OCI-LY3 (cell line): ENCODE data around the gene MRPS27.

Experiments used
- H2AFZ ChIP-seq: fragments of 200-600, 300-600 bp; shearing (Covaris generic); 2 replicates; pipeline ENCODE4 v1.6.0; 2014; ENCODE audit warnings: antibody characterized with exemption, low read depth, low read length
- H3K27ac ChIP-seq: fragments of 200-600, 300-600 bp; sonication (generic); 2 replicates; pipeline ENCODE4 v1.5.1; 2014; ENCODE audit warnings: mild to moderate bottlenecking, low read length, moderate library complexity, mixed read lengths
- H3K27me3 ChIP-seq: fragments of 200-600, 300-600 bp; sonication (generic); 2 replicates; pipeline ENCODE4 v1.6.1; 2014; ENCODE audit warnings: low read depth, low read length, mixed read lengths
- H3K36me3 ChIP-seq: fragments of 200-600, 300-600 bp; sonication (generic); replicated peaks from 2 replicates; pipeline ENCODE3; 2014; ENCODE audit warnings: low read depth, low read length, mixed read lengths
- H3K4me1 ChIP-seq: fragments of 300-600, 200-600 bp; sonication (generic); 2 replicates; pipeline ENCODE4 v1.6.1; 2014; ENCODE audit warnings: low read length, mixed read lengths
- H3K4me2 ChIP-seq: fragments of 200-600, 300-600 bp; sonication (generic); 2 replicates; pipeline ENCODE4 v1.6.1; 2014; ENCODE audit warnings: low read length, mixed read lengths
- H3K4me3 ChIP-seq: fragments of 300-600, 200-600 bp; sonication (generic); 2 replicates; pipeline ENCODE4 v1.5.1; 2014; ENCODE audit warnings: antibody characterized with exemption, mild to moderate bottlenecking, low read length, moderate library complexity
- H3K79me2 ChIP-seq: fragments of 300-600, 200-600 bp; shearing (Covaris generic); 2 replicates; pipeline ENCODE4 v1.6.1; 2014; ENCODE audit warnings: mild to moderate bottlenecking, low read length, mixed read lengths
- H3K9ac ChIP-seq: fragments of 300-600, 200-600 bp; shearing (Covaris generic); 2 replicates; pipeline ENCODE4 v1.6.0; 2014; ENCODE audit warnings: mild to moderate bottlenecking, low read length, moderate library complexity
- H3K9me3 ChIP-seq: fragments of 200-600, 300-600 bp; shearing (Covaris generic); 2 replicates; pipeline ENCODE4 v1.6.1; 2014; ENCODE audit warnings: low read length, mixed read lengths; ENCODE audit not compliant: insufficient read depth
- H4K20me1 ChIP-seq: fragments of 200-600, 300-600 bp; sonication (generic); 2 replicates; pipeline ENCODE4 v1.6.1; 2016; ENCODE audit warnings: low read length, mixed read lengths; ENCODE audit not compliant: insufficient read depth
- CTCF ChIP-seq: fragments of 200-600, 300-600 bp; sonication (generic); IDR thresholded peaks from 2 replicates; pipeline ENCODE4 v1.5.1; 2014; ENCODE audit warnings: antibody characterized with exemption, low read length, low read depth
- EZH2phosphoT487 ChIP-seq: fragments of 200-600 bp; shearing (Covaris generic); IDR thresholded peaks from 2 replicates; pipeline ENCODE4 v1.6.1; 2018; ENCODE audit warnings: antibody characterized with exemption, mixed run types, low read depth

MRPS27 gene

GRCh38 chr5:72295539-72295938, 24.5 kb downstream of the MRPS27 start:
- Histone ChIP-seq H3K9ac (no peak overlapping the region), H3K27ac (no peak overlapping the region), H4K20me1 (no peaks in the 10 kb centered on the region), H3K4me3 (no peak overlapping the region), H3K4me2 (no peak overlapping the region), H2AFZ (no peak overlapping the region), H3K27me3 (no peaks in the 10 kb centered on the region), H3K79me2 (peaks cover 23% of the 10 kb centered on the region), H3K4me1 (peaks cover 9% of the 10 kb centered on the region), H3K9me3 (no peaks in the 10 kb centered on the region), H3K36me3 (peaks cover 8% of the 10 kb centered on the region)
- TF ChIP-seq EZH2phosphoT487 (no peak), CTCF (no peak)

GRCh38 chr5:72294473-72294872, 25.6 kb downstream of the MRPS27 start:
- Histone ChIP-seq H3K79me2 (peaks cover 12% of the 10 kb centered on the region), H4K20me1 (no peaks in the 10 kb centered on the region), H3K4me2 (no peak overlapping the region), H3K9me3 (no peaks in the 10 kb centered on the region), H3K4me1 (peaks cover 9% of the 10 kb centered on the region), H3K4me3 (no peak overlapping the region), H2AFZ (no peak overlapping the region), H3K9ac (no peak overlapping the region), H3K36me3 (peaks cover 11% of the 10 kb centered on the region), H3K27me3 (no peaks in the 10 kb centered on the region), H3K27ac (no peak overlapping the region)
- TF ChIP-seq EZH2phosphoT487 = no peak
- TF ChIP-seq CTCF = no peak

GRCh38 chr5:72293495-72294055, 26.5 kb downstream of the MRPS27 start:
- peaks cover 4% of the 10 kb centered on the region for H3K79me2 ChIP-seq
- no peak overlapping the region for H3K9ac ChIP-seq
- peaks cover 15% of the 10 kb centered on the region for H3K36me3 ChIP-seq
- no peak overlapping the region for H3K4me3 ChIP-seq
- H2AFZ ChIP-seq = no peak overlapping the region
- TF ChIP-seq CTCF = no peak
- TF ChIP-seq EZH2phosphoT487 = no peak
- H3K4me2 ChIP-seq = no peak overlapping the region
- peaks cover 9% of the 10 kb centered on the region for H3K4me1 ChIP-seq
- no peaks in the 10 kb centered on the region for H4K20me1 ChIP-seq
- H3K27ac ChIP-seq = no peak overlapping the region
- H3K27me3 ChIP-seq = no peaks in the 10 kb centered on the region
- H3K9me3 ChIP-seq = no peaks in the 10 kb centered on the region

GRCh38 chr5:72292411-72292810, 27.6 kb downstream of the MRPS27 start:
- Histone ChIP-seq H3K79me2 (no peaks in the 10 kb centered on the region), H4K20me1 (no peaks in the 10 kb centered on the region), H3K4me1 (peaks cover 5% of the 10 kb centered on the region; the same call in 1 of the 2 replicates), H3K9ac (no peak overlapping the region), H2AFZ (no peak overlapping the region), H3K27me3 (no peaks in the 10 kb centered on the region), H3K27ac (no peak overlapping the region), H3K9me3 (no peaks in the 10 kb centered on the region), H3K4me2 (no peak overlapping the region), H3K36me3 (peaks cover 19% of the 10 kb centered on the region), H3K4me3 (no peak overlapping the region)
- TF ChIP-seq CTCF = no peak
- TF ChIP-seq EZH2phosphoT487 = no peak
